HCT116 (cell line): ENCODE measurements around the gene ATG4B. TPM values are rescaled to one million over a fixed set of nuclear protein-coding genes. Genes with fewer than 3 reads are reported as not detected.

Experiments used
- ATAC-seq: fragments of 200-7000 bp; cut with Tn5 transposase; 2 replicates; pipeline ENCODE4 v1.9.1; 2020; ENCODE audit warnings: mild to moderate bottlenecking, moderate library complexity
- BruUV-seq: library from RNA; stranded (reverse); fragments of 400-500 nt; replicated peaks from 2 replicates; lab custom pipeline; 2021; lab: Mats Ljungman, UMichigan
- CTCF ChIA-PET: fragments of 300-600 bp; sonication (Branson Sonifier 250); formaldehyde crosslinking; loops from one replicate; lab custom pipeline; 2021; ENCODE audit warnings: antibody characterized with exemption; lab: Charles Lee
- POLR2A ChIA-PET: fragments of 300-600, 350-600 bp; sonication (Branson Sonifier 250); formaldehyde crosslinking; loops from one replicate; lab custom pipeline; 2021; ENCODE audit warnings: antibody characterized with exemption; lab: Charles Lee
- RAD21 ChIA-PET, 2 experiments: fragments of 300-600 bp; sonication (Branson Sonifier 250); formaldehyde crosslinking; loops; one replicate each; lab custom pipeline; 2023; ENCODE audit warnings: low total read pairs in 2 of 2; ENCODE audit not compliant: uncharacterized antibody in 2 of 2, unreplicated experiment in 2 of 2, low non-redundant PET in 1 of 2; lab: Charles Lee
- DNase-seq: peaks from one replicate; pipeline ENCODE4 v3.0.0-alpha.2; 2010; ENCODE audit warnings: low read depth, low spot score
- H2AFZ ChIP-seq: fragments of 200-600 bp; shearing (Covaris generic), sonication (generic); 2 replicates; pipeline ENCODE4 v1.6.1; 2017; ENCODE audit warnings: low read depth, mixed run types, mixed read lengths, antibody characterized with exemption, low read length; ENCODE audit not compliant: poor library complexity, severe bottlenecking
- H3K27ac ChIP-seq: 2 replicates; pipeline ENCODE4 v1.5.1; 2012; ENCODE audit warnings: low read depth, low read length
- H3K27me3 ChIP-seq: fragments of 200-600 bp; sonication (generic); 2 replicates; pipeline ENCODE4 v1.6.1; 2016; ENCODE audit warnings: mixed run types, low read length, mixed read lengths; ENCODE audit not compliant: insufficient read depth
- H3K36me3 ChIP-seq, 2 experiments: fragments of 200-500 bp in 1 of 2; fragments of 200-600 bp in 1 of 2; sonication (Bioruptor generic) in 1 of 2; sonication (generic) in 1 of 2; 2 replicates each; pipeline versions ENCODE4 v1.5.1 to v1.6.1; 2014 to 2016; ENCODE audit warnings: low read length in 2 of 2, inconsistent platforms in 1 of 2, mixed read lengths in 1 of 2, mixed run types in 1 of 2; ENCODE audit not compliant: insufficient read depth in 2 of 2, control insufficient read depth in 1 of 2
- H3K4me1 ChIP-seq, 2 experiments: fragments of 200-600 bp in 1 of 2; sonication (generic) in 1 of 2; 2 replicates each; pipeline versions ENCODE4 v1.5.1 to v1.6.1; 2012 to 2017; ENCODE audit warnings: low read length in 2 of 2, inconsistent platforms in 1 of 2, mild to moderate bottlenecking in 1 of 2, mixed read lengths in 1 of 2, mixed run types in 1 of 2, moderate library complexity in 1 of 2; ENCODE audit not compliant: insufficient read depth in 2 of 2, control insufficient read depth in 1 of 2
- H3K4me2 ChIP-seq: fragments of 200-600 bp; sonication (generic); 2 replicates; pipeline ENCODE4 v1.6.1; 2017; ENCODE audit warnings: mixed run types, low read length, mixed read lengths
- H3K4me3 ChIP-seq, 2 experiments: fragments of 200-600 bp in 1 of 2; sonication (generic) in 1 of 2; replicated peaks in 1 of 2; 2 replicates each; pipeline ENCODE4 v1.5.1; 2011 to 2016; ENCODE audit warnings: low read length in 2 of 2, control low read depth in 1 of 2, low read depth in 1 of 2, mild to moderate bottlenecking in 1 of 2, mixed read lengths in 1 of 2, mixed run types in 1 of 2
- H3K79me2 ChIP-seq: fragments of 200-600 bp; sonication (generic); 2 replicates; pipeline ENCODE4 v1.6.1; 2017; ENCODE audit warnings: mild to moderate bottlenecking, mixed run types, low read length, moderate library complexity, mixed read lengths; ENCODE audit not compliant: insufficient read depth
- H3K9ac ChIP-seq: fragments of 200-600 bp; sonication (generic); 2 replicates; pipeline ENCODE4 v1.6.1; 2016; ENCODE audit warnings: low read length, mixed read lengths
- H3K9me2 ChIP-seq: fragments of 200-600 bp; sonication (generic), shearing (Covaris generic); 2 replicates; pipeline ENCODE4 v1.6.1; 2017; ENCODE audit warnings: mixed run types, mild to moderate bottlenecking, moderate library complexity; ENCODE audit not compliant: insufficient read depth
- H3K9me3 ChIP-seq, 2 experiments: fragments of 200-500 bp in 1 of 2; fragments of 200-600 bp in 1 of 2; sonication (Bioruptor generic) in 1 of 2; sonication (generic) in 1 of 2; 2 replicates each; pipeline ENCODE4 v1.6.1; 2014 to 2017; ENCODE audit warnings: low read length in 2 of 2, mixed read lengths in 2 of 2, inconsistent platforms in 1 of 2, low read depth in 1 of 2, mild to moderate bottlenecking in 1 of 2, mixed run types in 1 of 2, moderate library complexity in 1 of 2; ENCODE audit not compliant: control insufficient read depth in 1 of 2, insufficient read depth in 1 of 2
- H4K20me1 ChIP-seq: fragments of 200-600 bp; sonication (generic), shearing (Covaris generic); 2 replicates; pipeline ENCODE4 v1.6.1; 2017; ENCODE audit warnings: mixed run types, mild to moderate bottlenecking, moderate library complexity; ENCODE audit not compliant: insufficient read depth
- ATF3 ChIP-seq: IDR thresholded peaks from 2 replicates; pipeline ENCODE4 v1.6.1; 2012
- CEBPB ChIP-seq: IDR thresholded peaks from 2 replicates; pipeline ENCODE4 v1.6.1; 2012; ENCODE audit warnings: low read depth
- EGR1 ChIP-seq: IDR thresholded peaks from 2 replicates; pipeline ENCODE4 v1.6.1; 2012; ENCODE audit warnings: low read depth
- EZH2 ChIP-seq: fragments of 200-600 bp; sonication (generic); IDR thresholded peaks from 2 replicates; pipeline ENCODE4 v1.6.1; 2017; ENCODE audit warnings: antibody characterized with exemption, mixed run types
- EZH2phosphoT487 ChIP-seq: fragments of 200-600 bp; IDR thresholded peaks from 2 replicates; pipeline ENCODE4 v1.6.1; 2018; ENCODE audit warnings: antibody characterized with exemption, borderline replicate concordance
- REST ChIP-seq: IDR thresholded peaks from 2 replicates; pipeline ENCODE4 v1.6.1; 2012; ENCODE audit warnings: low read depth
- SP1 ChIP-seq: IDR thresholded peaks from 2 replicates; pipeline ENCODE4 v1.6.1; 2012; ENCODE audit warnings: low read depth
- TCF7L2 ChIP-seq: IDR thresholded peaks from 2 replicates; pipeline ENCODE4 v1.7.0; 2011; ENCODE audit warnings: borderline replicate concordance, inconsistent platforms; ENCODE audit not compliant: insufficient read depth, insufficient read length; ENCODE audit errors: extremely low read depth
- YY1 ChIP-seq: IDR thresholded peaks from 2 replicates; pipeline ENCODE4 v1.6.1; 2011; ENCODE audit warnings: low read length, low read depth, moderate library complexity, mild to moderate bottlenecking; ENCODE audit not compliant: insufficient replicate concordance; ENCODE audit errors: extremely low read depth
- ZFX ChIP-seq: fragments of 450-650 bp; IDR thresholded peaks from 2 replicates; pipeline ENCODE4 v1.6.1; 2017
- ZNF274 ChIP-seq: fragments of 200-500 bp; sonication (Bioruptor generic); IDR thresholded peaks from 2 replicates; pipeline ENCODE4 v1.6.1; 2014; ENCODE audit warnings: mild to moderate bottlenecking, low read depth, low read length, inconsistent platforms
- intact Hi-C: fragments of 100-400 bp; cut with micrococcal nuclease; formaldehyde crosslinking; loops from 2 replicates; pipeline ENCODE4 v1.10.0; 2022
- total RNA-seq: library from RNA; stranded (reverse); gene quantifications from one replicate; pipeline ENCODE4 v1.2.1, GENCODE V29; 2021; ENCODE audit not compliant: unreplicated experiment
- TF ChIP-seq, protein P1 (sequence below): IDR thresholded peaks from 2 replicates; pipeline ENCODE4 v1.6.1; 2011; ENCODE audit warnings: mild to moderate bottlenecking, low read length, moderate library complexity; ENCODE audit not compliant: insufficient replicate concordance; ENCODE audit errors: extremely low read depth
- TF ChIP-seq, protein P2 (sequence below), 3 experiments: fragments of 200-600 bp in 1 of 3; sonication (generic) in 1 of 3; IDR thresholded peaks in 2 of 3; conservative IDR thresholded peaks in 1 of 3; 2 replicates each; pipeline ENCODE4 v1.5.1; 2012 to 2017; ENCODE audit warnings: low read depth in 2 of 3, low read length in 2 of 3, antibody characterized with exemption in 1 of 3, borderline replicate concordance in 1 of 3, control low read depth in 1 of 3, mild to moderate bottlenecking in 1 of 3, mixed read lengths in 1 of 3, mixed run types in 1 of 3, moderate library complexity in 1 of 3; ENCODE audit not compliant: insufficient read depth in 1 of 3

The ATG4B gene
- total RNA-seq, 1 experiment from 2014 or later = 87.4 TPM

DNA sequence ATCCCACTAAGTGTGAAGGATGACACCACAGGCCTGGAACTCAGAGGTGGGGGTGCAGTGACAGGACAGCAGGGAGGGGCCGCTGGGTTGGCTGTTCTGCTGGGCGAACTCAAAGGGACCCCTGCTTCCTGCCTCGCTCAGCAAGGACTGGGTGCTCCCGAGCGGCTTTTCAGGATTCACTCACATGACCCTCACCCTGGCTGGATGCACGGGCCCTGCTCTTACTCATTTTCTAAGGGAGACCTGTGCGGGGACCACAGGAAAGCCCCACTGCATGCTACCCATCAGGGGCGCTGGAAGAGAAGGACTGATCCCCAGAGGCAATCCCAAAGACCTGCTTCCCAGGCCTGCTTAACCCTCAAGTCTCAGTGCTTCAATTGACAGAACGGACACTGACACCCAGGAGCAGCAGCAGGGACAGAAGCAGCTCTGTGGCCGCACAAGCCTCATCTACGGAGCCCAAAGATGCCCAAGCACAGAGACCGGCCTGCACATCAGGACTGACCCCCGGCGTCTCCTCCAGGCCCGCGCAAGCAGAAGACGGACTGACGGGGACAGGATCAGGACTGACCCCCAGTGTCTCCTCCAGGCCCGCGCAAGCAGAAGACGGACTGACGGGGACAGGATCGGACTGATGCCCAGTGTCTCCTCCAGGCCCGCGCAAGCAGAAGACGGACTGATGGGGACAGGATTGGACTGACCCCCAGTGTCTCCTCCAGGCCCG is 30.2 kb upstream of the ATG4B start:
- Histone ChIP-seq H3K4me1 (peaks cover 0 to 3% of the 10 kb centered on the region in 2 experiments; a peak in 1 of 4 replicates), H3K27ac (no peak overlapping the region), H3K27me3 (no peaks in the 10 kb centered on the region), H2AFZ (no peak overlapping the region), H3K4me2 (no peak overlapping the region), H3K36me3 (peaks cover 3 to 11% of the 10 kb centered on the region in 2 experiments; a peak in 3 of 4 replicates), H4K20me1 (no peaks in the 10 kb centered on the region), H3K9me3 (no peaks in the 10 kb centered on the region), H3K9ac (no peak overlapping the region), H3K79me2 (peaks cover 34% of the 10 kb centered on the region), H3K9me2 (no peaks in the 10 kb centered on the region), H3K4me3 (no peak overlapping the region)
- DNase-seq (no peak), ATAC-seq (no peak)
- ChIA-PET CTCF (no interaction called here), RAD21 (no interaction called here), POLR2A (no interaction called here)
- TF ChIP-seq YY1 (no peak), CEBPB (no peak), EZH2 (no peak), ATF3 (no peak), EZH2phosphoT487 (no peak), EGR1 (no peak), REST (no peak), ZFX (no peak), ZNF274 (no peak), SP1 (no peak), TCF7L2 (no peak)
- TF ChIP-seq, protein P1, sequence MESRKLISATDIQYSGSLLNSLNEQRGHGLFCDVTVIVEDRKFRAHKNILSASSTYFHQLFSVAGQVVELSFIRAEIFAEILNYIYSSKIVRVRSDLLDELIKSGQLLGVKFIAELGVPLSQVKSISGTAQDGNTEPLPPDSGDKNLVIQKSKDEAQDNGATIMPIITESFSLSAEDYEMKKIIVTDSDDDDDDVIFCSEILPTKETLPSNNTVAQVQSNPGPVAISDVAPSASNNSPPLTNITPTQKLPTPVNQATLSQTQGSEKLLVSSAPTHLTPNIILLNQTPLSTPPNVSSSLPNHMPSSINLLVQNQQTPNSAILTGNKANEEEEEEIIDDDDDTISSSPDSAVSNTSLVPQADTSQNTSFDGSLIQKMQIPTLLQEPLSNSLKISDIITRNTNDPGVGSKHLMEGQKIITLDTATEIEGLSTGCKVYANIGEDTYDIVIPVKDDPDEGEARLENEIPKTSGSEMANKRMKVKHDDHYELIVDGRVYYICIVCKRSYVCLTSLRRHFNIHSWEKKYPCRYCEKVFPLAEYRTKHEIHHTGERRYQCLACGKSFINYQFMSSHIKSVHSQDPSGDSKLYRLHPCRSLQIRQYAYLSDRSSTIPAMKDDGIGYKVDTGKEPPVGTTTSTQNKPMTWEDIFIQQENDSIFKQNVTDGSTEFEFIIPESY = no peak
- TF ChIP-seq, protein P2, sequence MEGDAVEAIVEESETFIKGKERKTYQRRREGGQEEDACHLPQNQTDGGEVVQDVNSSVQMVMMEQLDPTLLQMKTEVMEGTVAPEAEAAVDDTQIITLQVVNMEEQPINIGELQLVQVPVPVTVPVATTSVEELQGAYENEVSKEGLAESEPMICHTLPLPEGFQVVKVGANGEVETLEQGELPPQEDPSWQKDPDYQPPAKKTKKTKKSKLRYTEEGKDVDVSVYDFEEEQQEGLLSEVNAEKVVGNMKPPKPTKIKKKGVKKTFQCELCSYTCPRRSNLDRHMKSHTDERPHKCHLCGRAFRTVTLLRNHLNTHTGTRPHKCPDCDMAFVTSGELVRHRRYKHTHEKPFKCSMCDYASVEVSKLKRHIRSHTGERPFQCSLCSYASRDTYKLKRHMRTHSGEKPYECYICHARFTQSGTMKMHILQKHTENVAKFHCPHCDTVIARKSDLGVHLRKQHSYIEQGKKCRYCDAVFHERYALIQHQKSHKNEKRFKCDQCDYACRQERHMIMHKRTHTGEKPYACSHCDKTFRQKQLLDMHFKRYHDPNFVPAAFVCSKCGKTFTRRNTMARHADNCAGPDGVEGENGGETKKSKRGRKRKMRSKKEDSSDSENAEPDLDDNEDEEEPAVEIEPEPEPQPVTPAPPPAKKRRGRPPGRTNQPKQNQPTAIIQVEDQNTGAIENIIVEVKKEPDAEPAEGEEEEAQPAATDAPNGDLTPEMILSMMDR (IDR thresholded peaks at IDR 0.05 in 2 of 3, conservative IDR thresholded peaks at IDR 0.05 in 1 of 3; ENCODE audit: borderline replicate concordance in 1 of 3, insufficient read depth in 1 of 3, low read depth in 2 of 3, low read length in 2 of 3) = no peak
- no TSS peak for BruUV-seq
- intact Hi-C loops = no loop called here
